ENCODE results near the gene MFAP3L. TPM values are rescaled to one million over a fixed set of nuclear protein-coding genes. Genes with fewer than 3 reads are reported as not detected.
"Not testable (repeated sequence)": the region's sequence is repeated elsewhere in the genome, so short reads cannot be mapped to it uniquely, and the experiment has no call there.

MFAP3L gene
- total and polyA plus RNA-seq, 8 donors, result 2.1 to 4.8 (median 2.5) TPM

GRCh38 chr4:170047771-170048354, 21.7 kb upstream of the MFAP3L start:
- H3K4me3 ChIP-seq, result no peak overlapping the region
- H3K36me3 ChIP-seq, result no peaks in the 10 kb centered on the region
- ATAC-seq, result peak; percentile 64
- DNase-seq, result peak in 1 of 4 donors; percentile 78
- intact Hi-C loops (cut with DNase I), result loop anchor here in 1 of 2 donors (2.0 kb wide), 1 partner anchor 239 kb away; no protein-coding TSS in a partner anchor
- H3K27ac ChIP-seq, result no peak overlapping the region
- H3K4me1 ChIP-seq, result no peaks in the 10 kb centered on the region
- peak; percentile 68 for TF ChIP-seq CTCF (IDR thresholded peaks at IDR 0.05)
- no peaks in the 10 kb centered on the region for H3K9me3 ChIP-seq
- no peaks in the 10 kb centered on the region for H3K27me3 ChIP-seq

- ATAC-seq; H3K9me3 ChIP-seq; intact Hi-C loops (cut with DNase I); DNase-seq; H3K4me1 ChIP-seq; H3K4me3 ChIP-seq; H3K27me3 ChIP-seq; H3K27ac ChIP-seq; H3K36me3 ChIP-seq: not testable (repeated sequence)
Measured at GRCh38 chr4:170046156-170046555, 20.0 kb upstream of the MFAP3L start.

GRCh38 chr4:170040031-170040680, 14.0 kb upstream of the MFAP3L start:
- Histone ChIP-seq H3K36me3 (no peaks in the 10 kb centered on the region), H3K9me3 (no peaks in the 10 kb centered on the region), H3K27ac (no peak overlapping the region), H3K4me1 (no peaks in the 10 kb centered on the region), H3K27me3 (no peaks in the 10 kb centered on the region), H3K4me3 (no peak overlapping the region)
- no peak for ATAC-seq
- no peak for DNase-seq
- intact Hi-C loops (cut with DNase I), result no loop called here
- TF ChIP-seq CTCF (IDR thresholded peaks at IDR 0.05), result no peak

GRCh38 chr4:170038769-170039168, 12.6 kb upstream of the MFAP3L start:
- ATAC-seq (no peak), DNase-seq (no peak)
- intact Hi-C loops (cut with DNase I), result no loop called here

GRCh38 chr4:170038232-170038631, 12.0 kb upstream of the MFAP3L start:
- H3K27me3 ChIP-seq, result no peaks in the 10 kb centered on the region
- ATAC-seq (no peak), DNase-seq (no peak)
- no peak for TF ChIP-seq CTCF (IDR thresholded peaks at IDR 0.05)
- no peaks in the 10 kb centered on the region for H3K4me1 ChIP-seq
- no peak overlapping the region for H3K4me3 ChIP-seq
- no peaks in the 10 kb centered on the region for H3K9me3 ChIP-seq
- intact Hi-C loops (cut with DNase I), result no loop called here
- no peaks in the 10 kb centered on the region for H3K36me3 ChIP-seq
- H3K27ac ChIP-seq, result no peak overlapping the region

More at GRCh38 chr4:170038769-170039168, 12.6 kb upstream of the MFAP3L start:
- H3K4me3 ChIP-seq, result no peak overlapping the region
- H3K27me3 ChIP-seq, result no peaks in the 10 kb centered on the region
- no peaks in the 10 kb centered on the region for H3K9me3 ChIP-seq
- no peaks in the 10 kb centered on the region for H3K4me1 ChIP-seq
- no peak overlapping the region for H3K27ac ChIP-seq
- H3K36me3 ChIP-seq, result no peaks in the 10 kb centered on the region
- TF ChIP-seq CTCF (IDR thresholded peaks at IDR 0.05), result no peak
